ENCODE measurements around the gene RASSF7. TPM values are rescaled to one million over a fixed set of nuclear protein-coding genes. Genes with fewer than 3 reads are reported as not detected.

Gene RASSF7
- total RNA-seq, 4 donors from 2014 or later = 99.7 to 174 (median 139) TPM

DNA sequence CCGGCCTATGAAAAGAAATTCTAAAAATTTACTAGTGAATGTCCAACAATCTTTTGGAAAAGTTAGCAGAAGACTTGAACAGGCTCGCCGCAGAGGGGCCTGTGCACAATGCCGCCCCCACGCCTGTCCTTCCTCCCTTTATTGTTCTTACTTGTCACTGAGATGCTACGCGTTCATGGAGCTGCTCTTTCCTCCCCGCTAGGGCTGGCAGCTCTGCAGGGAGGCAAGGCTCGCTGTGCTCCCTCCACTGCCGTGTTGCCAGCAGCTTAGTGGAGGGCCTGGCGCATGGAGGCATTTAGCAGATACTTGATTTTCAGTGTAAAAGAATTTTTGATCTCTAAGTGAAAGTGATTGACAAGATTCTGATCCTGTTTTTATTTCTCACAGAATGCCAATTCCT, 30.2 kb downstream of the RASSF7 start:
- no peak for TF ChIP-seq POLR2A (IDR thresholded peaks at IDR 0.05)
- intact Hi-C loops (cut with DNase I; ENCODE audit: low total_unique reads) = no loop called here
- H3K4me3 ChIP-seq (ENCODE audit: low read depth, poor library complexity, severe bottlenecking) = no peak overlapping the region
- no peak for DNase-seq (ENCODE audit: low spot score in 2 of 2)
- 80 to 81% methylated on average over 11 of the region's 11 CpGs for WGBS, 2 donors

DNA sequence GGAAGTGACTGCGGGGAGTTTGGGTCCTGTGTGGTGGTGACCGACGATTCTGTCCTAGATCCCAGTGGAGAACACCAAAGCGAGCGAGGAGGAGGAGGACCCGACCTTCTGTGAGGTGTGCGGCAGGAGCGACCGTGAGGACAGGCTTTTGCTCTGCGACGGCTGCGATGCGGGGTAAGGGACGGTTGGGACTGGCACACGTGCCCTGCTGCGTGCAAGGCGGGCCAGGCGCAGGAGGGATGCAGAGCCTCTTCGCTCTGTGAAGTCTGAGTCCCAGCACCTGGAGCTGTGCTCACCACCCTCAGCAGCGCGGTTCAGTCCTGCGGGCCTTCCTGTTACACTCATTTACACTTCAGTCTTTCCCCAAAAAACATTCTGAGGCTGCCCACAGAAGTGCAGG, 31.7 kb downstream of the RASSF7 start:
- 94 to 95% methylated on average over 22 of the region's 22 CpGs for WGBS, 2 donors
- H3K4me3 ChIP-seq (ENCODE audit: low read depth, poor library complexity, severe bottlenecking) = no peak overlapping the region
- TF ChIP-seq POLR2A (IDR thresholded peaks at IDR 0.05) = no peak
- TF ChIP-seq, protein P1, sequence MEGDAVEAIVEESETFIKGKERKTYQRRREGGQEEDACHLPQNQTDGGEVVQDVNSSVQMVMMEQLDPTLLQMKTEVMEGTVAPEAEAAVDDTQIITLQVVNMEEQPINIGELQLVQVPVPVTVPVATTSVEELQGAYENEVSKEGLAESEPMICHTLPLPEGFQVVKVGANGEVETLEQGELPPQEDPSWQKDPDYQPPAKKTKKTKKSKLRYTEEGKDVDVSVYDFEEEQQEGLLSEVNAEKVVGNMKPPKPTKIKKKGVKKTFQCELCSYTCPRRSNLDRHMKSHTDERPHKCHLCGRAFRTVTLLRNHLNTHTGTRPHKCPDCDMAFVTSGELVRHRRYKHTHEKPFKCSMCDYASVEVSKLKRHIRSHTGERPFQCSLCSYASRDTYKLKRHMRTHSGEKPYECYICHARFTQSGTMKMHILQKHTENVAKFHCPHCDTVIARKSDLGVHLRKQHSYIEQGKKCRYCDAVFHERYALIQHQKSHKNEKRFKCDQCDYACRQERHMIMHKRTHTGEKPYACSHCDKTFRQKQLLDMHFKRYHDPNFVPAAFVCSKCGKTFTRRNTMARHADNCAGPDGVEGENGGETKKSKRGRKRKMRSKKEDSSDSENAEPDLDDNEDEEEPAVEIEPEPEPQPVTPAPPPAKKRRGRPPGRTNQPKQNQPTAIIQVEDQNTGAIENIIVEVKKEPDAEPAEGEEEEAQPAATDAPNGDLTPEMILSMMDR (IDR thresholded peaks at IDR 0.05) = no peak
- no peak for DNase-seq (ENCODE audit: low spot score in 2 of 2)
- intact Hi-C loops (cut with DNase I; ENCODE audit: low total_unique reads) = no loop called here

DNA sequence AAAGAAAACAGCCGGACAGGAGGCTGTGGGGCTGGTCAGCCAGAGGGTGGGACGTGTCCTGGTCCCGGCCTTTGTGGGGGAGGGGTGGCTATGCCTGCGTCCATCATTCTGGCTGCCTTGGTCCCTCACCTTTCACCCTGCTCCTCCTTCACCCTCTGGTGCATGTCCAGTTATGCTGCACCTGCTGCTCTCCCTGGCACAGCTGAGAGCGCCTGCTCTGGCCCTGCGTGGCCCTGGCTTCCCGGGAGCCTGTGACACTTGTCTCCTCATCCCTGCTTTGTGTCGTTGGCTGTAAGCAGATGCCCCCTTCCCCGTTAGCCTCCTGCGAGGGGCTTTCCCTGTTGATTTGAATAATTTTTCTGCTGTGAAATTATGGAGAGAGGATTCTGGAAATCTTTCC, 32.1 kb downstream of the RASSF7 start:
- DNase-seq (ENCODE audit: low spot score in 2 of 2) = no peak
- H3K4me3 ChIP-seq (ENCODE audit: low read depth, poor library complexity, severe bottlenecking) = no peak overlapping the region
- intact Hi-C loops (cut with DNase I; ENCODE audit: low total_unique reads) = no loop called here
- no peak for TF ChIP-seq POLR2A (IDR thresholded peaks at IDR 0.05)
- TF ChIP-seq, protein P1 (IDR thresholded peaks at IDR 0.05) = no peak
- 89 to 95% methylated on average over 10 of the region's 10 CpGs for WGBS, 2 donors

DNA sequence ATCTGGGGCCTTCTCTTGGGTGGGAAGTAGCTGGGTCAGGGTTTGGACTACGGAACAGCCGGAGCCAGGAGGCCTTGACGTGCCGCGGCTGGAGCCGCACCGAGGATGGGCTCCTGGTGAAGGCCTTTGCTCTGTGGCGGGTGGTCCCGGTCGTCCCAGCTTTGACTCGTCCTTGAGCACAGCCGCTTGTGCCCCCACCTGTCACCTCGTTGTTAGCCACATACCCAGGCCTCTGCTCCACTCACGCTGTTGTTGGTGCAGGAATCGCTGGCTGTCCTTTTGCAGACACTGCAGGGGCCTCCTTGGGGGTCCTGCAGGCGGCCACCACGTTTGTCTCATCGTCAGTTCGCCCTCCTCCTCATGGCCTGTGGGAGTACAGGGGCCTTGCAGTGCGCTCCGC, 32.6 kb downstream of the RASSF7 start:
- TF ChIP-seq POLR2A (IDR thresholded peaks at IDR 0.05) = no peak
- TF ChIP-seq, protein P1 (IDR thresholded peaks at IDR 0.05) = no peak
- DNase-seq (ENCODE audit: low spot score in 2 of 2) = no peak
- H3K4me3 ChIP-seq (ENCODE audit: low read depth, poor library complexity, severe bottlenecking) = no peak overlapping the region
- 94% methylated on average over 21 of the region's 21 CpGs for WGBS, 2 donors
- intact Hi-C loops (cut with DNase I; ENCODE audit: low total_unique reads) = no loop called here

DNA sequence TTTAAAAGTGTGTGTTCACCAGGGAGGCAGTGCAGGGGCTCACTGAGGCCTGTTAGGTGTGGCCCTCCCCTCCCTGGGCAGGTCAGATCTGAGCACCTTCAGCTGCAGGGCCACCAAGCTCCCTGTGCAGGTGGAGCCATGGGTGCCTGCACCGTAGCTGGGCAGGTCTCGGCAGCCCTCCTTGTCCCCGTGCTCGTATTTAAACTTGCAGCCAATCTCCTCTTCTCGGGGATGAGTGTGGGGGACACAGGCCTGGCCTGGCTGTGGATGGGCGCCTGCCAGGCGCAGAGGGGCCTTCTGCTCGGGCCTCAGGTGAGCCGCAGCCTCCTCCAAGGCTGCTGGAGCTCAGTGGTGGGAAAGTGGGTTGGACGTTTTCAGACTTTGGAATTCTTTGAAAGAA, 34.6 kb downstream of the RASSF7 start:
- no peak for DNase-seq (ENCODE audit: low spot score in 2 of 2)
- intact Hi-C loops (cut with DNase I; ENCODE audit: low total_unique reads) = no loop called here
- no peak overlapping the region for H3K4me3 ChIP-seq (ENCODE audit: low read depth, poor library complexity, severe bottlenecking)
- 88 to 90% methylated on average over 10 of the region's 10 CpGs for WGBS, 2 donors
- TF ChIP-seq, protein P1 (IDR thresholded peaks at IDR 0.05) = no peak
- TF ChIP-seq POLR2A (IDR thresholded peaks at IDR 0.05) = no peak

DNA sequence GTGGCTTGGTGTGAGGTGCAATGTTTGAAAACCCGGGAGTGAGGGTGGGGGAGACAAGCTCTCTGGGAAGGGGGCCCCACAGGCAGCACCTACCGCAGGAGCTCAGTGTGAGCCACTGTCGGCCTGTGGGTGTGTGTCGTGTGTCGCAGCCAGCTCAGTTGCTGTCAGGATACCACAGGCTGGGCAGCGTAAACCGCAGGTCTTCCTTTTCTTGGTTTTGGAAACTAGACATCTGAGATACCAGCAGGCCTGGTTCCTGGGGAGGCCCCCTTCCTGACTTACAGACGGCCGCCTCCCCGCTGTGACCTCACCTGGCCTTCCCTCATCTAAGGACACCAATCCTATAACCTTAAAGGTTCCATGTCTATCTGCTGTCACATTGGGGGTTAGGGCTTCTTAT, 35.6 kb downstream of the RASSF7 start:
- WGBS, 2 donors = 87 to 91% methylated on average over 10 of the region's 10 CpGs

More for the DNA sequence above, 35.6 kb downstream of the RASSF7 start:
- DNase-seq (ENCODE audit: low spot score in 2 of 2) = no peak
- H3K4me3 ChIP-seq (ENCODE audit: low read depth, poor library complexity, severe bottlenecking) = no peak overlapping the region
- intact Hi-C loops (cut with DNase I; ENCODE audit: low total_unique reads) = no loop called here
- TF ChIP-seq, protein P1 (IDR thresholded peaks at IDR 0.05) = no peak
- TF ChIP-seq POLR2A (IDR thresholded peaks at IDR 0.05) = no peak

All from lower leg skin (tissue), 4 donors.